Activated T-helper 9 cell treated with anti-CD3 and anti-CD28 coated beads, Interleukin-2, amount 50 U/mL, for 16 hours (primary cell): ENCODE results near the gene CD44.
A peak's percentile ranks its signal among the peaks of the same experiment; 100 is the strongest.

Experiments
- DNase-seq: peaks from one replicate; pipeline ENCODE4 v3.0.0-alpha.2; 2020; ENCODE audit warnings: low read depth

Gene CD44

DNA sequence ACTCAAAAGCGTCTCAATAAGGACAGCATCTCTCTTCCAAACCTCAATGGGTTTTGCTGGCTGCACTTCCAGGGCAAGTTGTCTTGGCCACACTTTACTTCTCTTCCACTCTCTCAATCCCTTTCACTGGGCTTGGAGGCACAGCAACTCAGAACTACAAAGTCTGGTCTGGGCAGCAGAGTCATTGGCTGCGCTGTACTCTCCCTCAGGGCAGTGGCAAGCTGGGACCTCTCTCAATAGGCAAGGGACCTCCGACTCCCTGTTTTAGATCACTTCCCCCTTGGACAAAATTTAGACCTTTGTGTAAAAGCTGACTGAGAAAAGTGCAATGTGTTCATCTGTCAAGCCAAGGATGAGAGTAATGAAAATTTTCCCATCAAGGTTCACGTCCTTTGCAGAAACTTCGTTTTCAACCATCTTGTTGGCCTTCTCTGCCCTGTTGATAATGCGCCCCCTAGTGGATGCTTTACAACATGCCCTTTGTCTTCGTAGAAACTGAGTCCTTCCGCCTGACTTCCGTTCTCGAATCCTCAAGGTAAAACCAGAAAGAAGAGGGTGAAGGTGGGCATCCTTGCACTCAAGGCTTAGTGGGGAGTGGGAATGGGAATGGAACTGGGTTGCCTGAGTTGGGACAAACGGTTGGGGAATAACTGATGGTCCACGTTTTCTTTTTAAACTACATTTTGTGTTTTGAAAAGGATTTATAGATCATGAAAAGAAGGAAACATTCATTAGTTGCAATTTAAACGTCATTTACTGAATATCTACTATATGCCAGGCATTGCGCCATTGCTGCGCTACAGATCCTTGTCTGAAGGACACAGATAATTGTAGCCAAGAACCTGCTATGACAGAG, 99.1 kb downstream of the CD44 start:
- peak; percentile 19 for DNase-seq

DNA sequence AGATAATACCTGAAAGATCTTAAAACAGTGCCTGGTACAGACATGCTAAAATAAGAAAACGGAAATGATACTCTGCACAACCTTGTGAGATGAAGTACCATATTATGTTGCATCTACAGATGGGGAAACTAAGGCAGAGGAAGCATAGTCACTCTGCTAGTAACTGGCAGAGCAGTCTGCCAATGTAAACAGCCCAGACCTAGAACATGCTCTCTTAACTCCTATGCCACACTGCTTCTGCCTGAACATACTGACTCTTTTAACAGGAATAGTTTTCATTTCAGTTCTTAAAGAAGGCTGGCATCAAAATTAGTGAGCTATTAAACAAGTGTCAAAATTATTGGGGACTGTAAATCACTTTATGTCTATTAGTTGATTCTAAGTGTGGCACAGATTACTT, 99.9 kb downstream of the CD44 start:
- no peak for DNase-seq

GRCh38 chr11:35239471-35240075, 100.6 kb downstream of the CD44 start:
- DNase-seq: no peak

GRCh38 chr11:35241083-35241482, 102.1 kb downstream of the CD44 start:
- DNase-seq: no peak

DNA sequence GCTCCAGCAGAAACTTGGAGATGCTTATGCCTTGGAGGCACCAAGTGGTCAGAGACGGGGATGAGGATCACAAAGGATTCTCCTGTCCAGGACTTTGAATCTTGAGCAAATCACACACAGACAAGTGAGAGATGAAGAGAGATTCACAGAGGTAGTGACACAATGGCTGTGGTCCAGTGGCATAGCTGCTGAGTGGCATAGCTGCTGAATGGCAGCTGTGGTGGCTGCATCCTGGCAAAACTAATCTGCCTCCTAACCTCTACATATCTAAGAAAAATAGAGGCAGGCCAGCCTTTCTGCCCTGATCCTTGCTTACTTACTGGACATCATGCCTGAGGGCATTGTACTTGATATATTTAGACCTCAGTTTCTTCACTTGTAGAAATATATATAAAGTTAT, 102.6 kb downstream of the CD44 start:
- no peak for DNase-seq

- DNase-seq: no peak
Measured at GRCh38 chr11:35242412-35243242, 103.7 kb downstream of the CD44 start.

DNA sequence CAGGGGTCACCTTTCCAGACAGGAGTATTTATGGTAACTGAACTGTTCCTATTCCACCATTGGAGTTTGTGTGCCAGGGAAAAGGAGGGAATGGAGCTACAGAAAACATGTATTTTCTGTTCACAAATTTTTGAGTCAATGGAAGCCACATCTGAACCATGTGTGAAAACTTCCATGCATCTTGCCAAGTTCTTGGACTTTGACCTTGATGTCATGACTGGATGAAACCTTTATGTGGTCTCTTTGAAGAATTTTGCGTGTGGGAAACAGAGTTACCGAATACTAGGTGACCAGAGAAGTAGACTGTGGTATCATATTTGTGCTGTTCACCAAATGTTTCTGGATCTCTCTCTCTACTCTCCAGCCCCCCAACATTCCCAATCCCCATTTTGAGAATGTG, 104.8 kb downstream of the CD44 start:
- DNase-seq: no peak

GRCh38 chr11:35245056-35245455, 106.1 kb downstream of the CD44 start:
- no peak for DNase-seq

GRCh38 chr11:35245786-35246185, 106.8 kb downstream of the CD44 start:
- DNase-seq: no peak

DNA sequence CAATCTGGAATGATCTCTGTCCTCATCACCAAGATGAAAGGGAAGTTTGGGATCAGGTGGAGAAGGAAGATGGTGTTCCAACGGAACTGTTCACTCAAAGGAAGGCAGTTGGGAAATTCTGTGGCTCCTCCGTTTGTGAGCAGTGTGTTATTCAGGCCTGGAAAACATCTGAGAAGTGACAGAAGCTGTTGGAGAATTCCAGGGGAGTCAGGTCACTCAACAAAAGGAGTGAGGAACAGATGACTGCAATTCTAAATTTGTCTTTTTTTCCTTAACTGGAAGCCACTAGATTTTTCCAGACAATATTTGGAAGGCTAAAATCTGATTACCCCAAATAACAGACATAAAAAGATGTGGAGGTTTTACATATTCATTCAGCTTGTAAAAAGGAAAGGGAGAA, 107.8 kb downstream of the CD44 start:
- DNase-seq: no peak

GRCh38 chr11:35247428-35247827, 108.5 kb downstream of the CD44 start:
- DNase-seq: peak; percentile 15

DNA sequence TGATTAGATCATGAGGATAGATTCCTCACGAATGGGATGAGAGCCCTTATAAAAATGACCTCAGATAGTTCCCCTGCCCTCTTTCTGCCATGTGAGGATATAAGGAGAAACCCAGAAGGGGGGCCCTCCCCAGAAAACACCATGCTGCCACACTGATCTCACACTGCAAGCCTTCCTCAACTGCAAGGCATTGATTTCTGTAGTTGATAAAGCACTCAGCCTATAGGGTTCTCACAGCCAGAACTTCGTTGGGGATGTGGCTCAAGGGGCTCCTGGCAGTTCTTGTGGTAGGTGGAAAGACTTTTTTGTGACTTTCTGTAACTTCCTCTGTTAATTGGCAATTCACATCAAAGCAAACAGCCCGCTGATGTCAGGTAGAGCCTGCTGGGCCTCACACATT, 108.9 kb downstream of the CD44 start:
- DNase-seq: no peak

- no peak for DNase-seq
Measured at GRCh38 chr11:35248558-35249323, 109.8 kb downstream of the CD44 start.

GRCh38 chr11:35250192-35250591, 111.2 kb downstream of the CD44 start:
- DNase-seq: no peak

GRCh38 chr11:35250621-35251020, 111.7 kb downstream of the CD44 start:
- no peak for DNase-seq

DNA sequence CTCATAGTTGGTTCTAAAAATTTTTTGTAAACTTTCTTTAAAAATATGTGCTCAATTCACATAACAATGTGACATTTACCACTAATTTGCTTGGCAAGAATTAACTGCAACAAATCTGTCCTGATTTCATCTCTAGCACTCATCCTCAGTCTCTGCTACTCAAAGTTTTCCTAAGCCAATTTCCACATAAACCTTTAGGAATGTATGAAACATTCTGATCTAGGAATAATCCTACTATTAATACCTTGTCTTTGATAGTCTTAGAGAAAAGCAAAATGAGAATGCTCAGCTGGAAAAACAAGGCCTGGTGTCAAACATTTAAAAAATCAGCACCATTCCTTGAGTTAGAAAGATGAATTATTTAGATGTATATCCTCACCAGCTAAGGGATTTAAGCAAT, 114.3 kb downstream of the CD44 start:
- DNase-seq: no peak

GRCh38 chr11:35255514-35255913, 116.5 kb downstream of the CD44 start:
- DNase-seq: no peak

GRCh38 chr11:35256296-35256695, 117.3 kb downstream of the CD44 start:
- DNase-seq: no peak

GRCh38 chr11:35257281-35257680, 118.3 kb downstream of the CD44 start:
- no peak for DNase-seq

GRCh38 chr11:35259529-35259928, 120.6 kb downstream of the CD44 start:
- DNase-seq: no peak

GRCh38 chr11:35260342-35260985, 121.5 kb downstream of the CD44 start:
- no peak for DNase-seq

- no peak for DNase-seq
Measured at GRCh38 chr11:35261197-35261596, 122.2 kb downstream of the CD44 start.
